ENCODE data around the gene MTHFD1L. TPM values are rescaled to one million over a fixed set of nuclear protein-coding genes. Genes with fewer than 3 reads are reported as not detected.

Gene MTHFD1L
- total and polyA plus RNA-seq, 9 of the 15 experiments (the other 6 are each of a cell fraction or from before 2014, with no cell fraction given): 20.9 to 128 (median 61.0) TPM

GRCh38 chr6:150877928-150878327 is 12.4 kb downstream of the MTHFD1L start (continued):
- TF ChIP-seq TSHZ1 (CRISPR knock-in tag; IDR thresholded peaks at IDR 0.05): no peak
- no peak for TF ChIP-seq ZSCAN29 (IDR thresholded peaks at IDR 0.05)
- TF ChIP-seq ZNF668 (CRISPR knock-in tag; IDR thresholded peaks at IDR 0.05): no peak
- TF ChIP-seq XRCC5 (IDR thresholded peaks at IDR 0.05; ENCODE audit: low read depth, low read length): no peak
- TF ChIP-seq ZBTB34 (CRISPR knock-in tag; IDR thresholded peaks at IDR 0.05): no peak
- TF ChIP-seq ZNF324 (CRISPR knock-in tag; IDR thresholded peaks at IDR 0.05): no peak
- TF ChIP-seq ZBTB11 (CRISPR knock-in tag; IDR thresholded peaks at IDR 0.05): no peak
- TF ChIP-seq ETV1 (tag; conservative IDR thresholded peaks at IDR 0.05; ENCODE audit: low read depth): no peak
- no peak for TF ChIP-seq KLF13 (tag; IDR thresholded peaks at IDR 0.05; ENCODE audit: borderline replicate concordance, low read depth)
- TF ChIP-seq CBX5 (IDR thresholded peaks at IDR 0.05; ENCODE audit: borderline replicate concordance, low read depth): no peak
- no peak for TF ChIP-seq ZBTB43 (CRISPR knock-in tag; IDR thresholded peaks at IDR 0.05)
- no peak for TF ChIP-seq DLX4 (CRISPR knock-in tag; IDR thresholded peaks at IDR 0.05)
- TF ChIP-seq ZC3H8 (IDR thresholded peaks at IDR 0.05): no peak
- no peak for TF ChIP-seq SAFB2 (IDR thresholded peaks at IDR 0.05; ENCODE audit: borderline replicate concordance, low read depth, low read length, severe bottlenecking)
- no peak for TF ChIP-seq NCOA2 (IDR thresholded peaks at IDR 0.05; ENCODE audit: partially characterized antibody in 2 of 2)
- no peak for TF ChIP-seq ELF2 (CRISPR knock-in tag; IDR thresholded peaks at IDR 0.05)

Measured in K562 (cell line).